Muscle of leg (tissue), 11 donors: ENCODE measurements around the gene IGF1R. TPM values are rescaled to one million over a fixed set of nuclear protein-coding genes. Genes with fewer than 3 reads are reported as not detected.
"Not testable (repeated sequence)": the region's sequence is repeated elsewhere in the genome, so short reads cannot be mapped to it uniquely, and the experiment has no call there.

Experiments used
- DNase-seq: peaks from one replicate; pipeline ENCODE4 v3.0.0; 2013
- H3K27ac ChIP-seq: one replicate; pipeline ENCODE4 v1.5.1; 2013; ENCODE audit warnings: mild to moderate bottlenecking, low read length, control low read depth
- H3K27me3 ChIP-seq: one replicate; pipeline ENCODE4 v1.6.1; 2013; ENCODE audit warnings: low read length; ENCODE audit not compliant: control insufficient read depth, insufficient read depth
- H3K36me3 ChIP-seq: one replicate; pipeline ENCODE4 v1.6.1; 2013; ENCODE audit warnings: low read length; ENCODE audit not compliant: control insufficient read depth, insufficient read depth
- H3K4me1 ChIP-seq: one replicate; pipeline ENCODE4 v1.6.1; 2013; ENCODE audit warnings: low read length; ENCODE audit not compliant: control insufficient read depth, insufficient read depth
- H3K4me3 ChIP-seq: one replicate; pipeline ENCODE4 v1.5.1; 2013; ENCODE audit warnings: low read length, control low read depth
- H3K9me3 ChIP-seq: replicated peaks from 2 replicates; pipeline ENCODE4 v1.6.1; 2013; ENCODE audit warnings: low read depth, low read length; ENCODE audit not compliant: control insufficient read depth
- WGBS: methylation state at CpG from one replicate; pipeline ENCODE4 v1.1.5; 2013; ENCODE audit warnings: missing lambda C conversion rate; ENCODE audit not compliant: insufficient coverage; 5-methylcytosine and 5-hydroxymethylcytosine counted together
- polyA plus RNA-seq, 8 donors: library from polyadenylated mRNA; unstranded; fragments of 120-200 nt; gene quantifications; one replicate each; pipeline versions ENCODE4 v1.2.1 to v1.2.3, GENCODE V29; 2013; ENCODE audit warnings: inconsistent platforms in 1 of 8, low replicate concordance in 1 of 8; ENCODE audit not compliant: insufficient read length in 8 of 8, insufficient read depth in 1 of 8
- total RNA-seq: library from RNA; stranded (reverse); fragments of 120-200 nt; gene quantifications from one replicate; pipeline ENCODE4 v1.2.4, GENCODE V29; 2013

The IGF1R gene
- total and polyA plus RNA-seq, 9 donors, result 13.0 to 19.7 (median 18.3) TPM

DNA sequence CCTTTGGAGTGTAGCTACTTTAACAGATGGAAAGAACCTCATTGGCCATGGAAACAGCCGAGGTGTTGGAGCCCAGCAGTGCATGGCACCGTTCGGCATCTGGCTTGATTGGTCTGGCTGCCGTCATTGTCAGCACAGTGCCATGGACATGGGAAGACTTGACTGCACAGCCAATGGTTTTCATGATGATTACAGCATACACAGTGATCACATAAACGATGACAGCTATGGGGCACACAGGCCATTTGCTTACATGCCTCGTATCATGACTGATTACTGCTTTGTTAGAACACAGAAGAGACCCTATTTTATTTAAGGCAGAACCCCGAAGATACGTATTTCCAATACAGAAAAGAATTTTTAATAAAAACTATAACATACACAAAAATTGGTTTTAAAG is 315.1 kb downstream of the IGF1R start:
- no peak for DNase-seq
- Histone ChIP-seq H3K4me3 (no peak overlapping the region), H3K27me3 (no peaks in the 10 kb centered on the region), H3K27ac (no peak overlapping the region), H3K9me3 (peaks cover 6% of the 10 kb centered on the region), H3K4me1 (peaks cover 15% of the 10 kb centered on the region), H3K36me3 (peaks cover 34% of the 10 kb centered on the region)
- 91% methylated on average over 5 of the region's 8 CpGs for WGBS

GRCh38 chr15:98964466-98965133 is 316.3 kb downstream of the IGF1R start:
- peaks cover 15% of the 10 kb centered on the region for H3K4me1 ChIP-seq
- 58% methylated on average over 3 of the region's 8 CpGs for WGBS
- peaks cover 6% of the 10 kb centered on the region for H3K9me3 ChIP-seq
- H3K27me3 ChIP-seq, result no peaks in the 10 kb centered on the region
- peaks cover 25% of the 10 kb centered on the region for H3K36me3 ChIP-seq
- no peak for DNase-seq
- no peak overlapping the region for H3K4me3 ChIP-seq
- H3K27ac ChIP-seq, result peak overlapping the region; percentile 15

GRCh38 chr15:98965134-98965491 is 316.8 kb downstream of the IGF1R start:
- 88% methylated on average over 1 of the region's 4 CpGs for WGBS
- not testable (repeated sequence) for H3K9me3 ChIP-seq, DNase-seq, H3K4me3 ChIP-seq, H3K27me3 ChIP-seq
- Histone ChIP-seq H3K36me3 (peaks cover 22% of the 10 kb centered on the region), H3K27ac (peak overlapping the region; percentile 15), H3K4me1 (peaks cover 15% of the 10 kb centered on the region)

- WGBS, result 100% methylated on average over 1 of the region's 1 CpG
- Histone ChIP-seq H3K9me3 (peaks cover 6% of the 10 kb centered on the region), H3K27me3 (no peaks in the 10 kb centered on the region), H3K36me3 (peaks cover 20% of the 10 kb centered on the region), H3K4me1 (peaks cover 15% of the 10 kb centered on the region), H3K27ac (no peak overlapping the region), H3K4me3 (no peak overlapping the region)
- DNase-seq, result no peak
These were observed 317.3 kb downstream of the IGF1R start for GRCh38 chr15:98965597-98965996.

GRCh38 chr15:98966091-98966787 is 317.9 kb downstream of the IGF1R start:
- Histone ChIP-seq H3K36me3 (peaks cover 15% of the 10 kb centered on the region), H3K4me1 (peaks cover 15% of the 10 kb centered on the region), H3K4me3 (no peak overlapping the region), H3K9me3 (peaks cover 6% of the 10 kb centered on the region), H3K27ac (no peak overlapping the region), H3K27me3 (no peaks in the 10 kb centered on the region)
- no peak for DNase-seq
- 50% methylated on average over 1 of the region's 5 CpGs for WGBS

DNA sequence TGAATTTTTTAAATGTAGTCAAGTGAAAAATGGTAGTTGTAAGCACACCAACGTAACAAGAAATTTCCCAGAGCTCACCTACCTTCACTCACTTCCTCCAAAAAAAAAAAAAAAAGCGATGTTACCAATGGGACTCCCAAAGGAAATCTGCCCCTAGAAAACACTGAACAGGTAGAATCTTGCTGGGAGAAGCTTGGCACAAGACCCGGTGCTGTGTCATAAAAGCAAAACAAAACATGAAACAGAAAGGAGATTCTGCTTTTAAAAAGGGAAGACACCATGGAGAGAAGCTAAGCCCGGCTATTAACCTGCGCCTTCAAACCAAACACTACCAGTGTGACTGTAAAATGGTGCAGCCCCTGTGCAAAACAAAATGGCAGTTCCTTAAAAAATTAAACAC is 318.8 kb downstream of the IGF1R start:
- 75% methylated on average over 2 of the region's 5 CpGs for WGBS
- DNase-seq, result no peak
- Histone ChIP-seq H3K4me3 (no peak overlapping the region), H3K9me3 (no peaks in the 10 kb centered on the region), H3K27me3 (no peaks in the 10 kb centered on the region), H3K4me1 (peaks cover 15% of the 10 kb centered on the region), H3K27ac (no peak overlapping the region), H3K36me3 (peaks cover 6% of the 10 kb centered on the region)

DNA sequence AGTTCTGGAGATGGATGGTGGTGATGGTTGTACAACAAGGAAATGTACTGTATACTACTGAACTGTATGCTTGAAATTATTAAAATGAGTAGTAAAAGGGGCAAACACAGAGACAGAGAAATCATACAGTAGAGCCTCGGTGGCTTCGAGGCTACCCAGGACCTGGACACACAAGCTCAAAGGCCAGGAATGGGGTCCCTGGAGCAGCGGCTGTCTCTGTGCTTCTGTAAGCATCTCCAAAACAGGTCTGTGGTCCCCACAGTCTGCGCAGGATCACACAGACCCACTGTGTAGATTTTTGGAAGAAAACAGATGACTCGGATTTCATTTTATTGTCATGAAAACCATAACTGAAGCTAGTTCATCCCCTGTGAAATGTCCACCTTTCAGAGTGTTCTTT is 319.6 kb downstream of the IGF1R start:
- no peaks in the 10 kb centered on the region for H3K9me3 ChIP-seq
- H3K27me3 ChIP-seq, result no peaks in the 10 kb centered on the region
- no peak overlapping the region for H3K27ac ChIP-seq
- DNase-seq, result no peak
- H3K4me3 ChIP-seq, result no peak overlapping the region
- 56% methylated on average over 2 of the region's 5 CpGs for WGBS
- H3K36me3 ChIP-seq, result no peaks in the 10 kb centered on the region
- H3K4me1 ChIP-seq, result peaks cover 15% of the 10 kb centered on the region

DNA sequence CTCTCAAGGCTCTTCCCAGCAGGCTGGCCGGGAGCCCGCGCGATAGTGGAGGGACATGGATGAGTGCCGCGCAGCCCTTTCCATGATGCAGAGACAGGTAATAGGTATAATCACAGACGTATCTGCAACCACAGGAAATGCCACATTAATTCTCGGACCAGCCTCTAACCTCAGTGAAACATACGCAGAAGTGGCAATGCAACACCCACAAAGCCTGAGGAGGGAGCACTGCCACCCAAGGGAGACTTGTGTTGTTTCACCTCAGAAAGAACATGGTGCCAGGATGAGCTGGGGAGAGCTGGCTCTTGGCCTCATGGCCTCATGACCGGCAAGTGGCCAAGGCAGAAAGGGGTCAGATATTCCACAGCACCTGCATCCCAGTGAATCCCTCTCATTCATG is 320.2 kb downstream of the IGF1R start:
- Histone ChIP-seq H3K4me3 (no peak overlapping the region), H3K27ac (no peak overlapping the region), H3K36me3 (no peaks in the 10 kb centered on the region), H3K4me1 (peaks cover 15% of the 10 kb centered on the region), H3K9me3 (no peaks in the 10 kb centered on the region), H3K27me3 (no peaks in the 10 kb centered on the region)
- WGBS, result 62% methylated on average over 8 of the region's 10 CpGs
- no peak for DNase-seq

- Histone ChIP-seq H3K9me3 (no peaks in the 10 kb centered on the region), H3K27ac (no peak overlapping the region), H3K4me3 (no peak overlapping the region), H3K4me1 (peaks cover 15% of the 10 kb centered on the region), H3K27me3 (no peaks in the 10 kb centered on the region), H3K36me3 (no peaks in the 10 kb centered on the region)
- WGBS, result 93% methylated on average over 25 of the region's 29 CpGs
- DNase-seq, result no peak
These were observed 320.9 kb downstream of the IGF1R start for GRCh38 chr15:98969126-98969735.

- WGBS, result 93% methylated on average over 5 of the region's 8 CpGs
- no peaks in the 10 kb centered on the region for H3K9me3 ChIP-seq
- H3K27me3 ChIP-seq, result no peaks in the 10 kb centered on the region
- H3K4me3 ChIP-seq, result no peak overlapping the region
- H3K36me3 ChIP-seq, result no peaks in the 10 kb centered on the region
- H3K4me1 ChIP-seq, result peaks cover 9% of the 10 kb centered on the region
- no peak overlapping the region for H3K27ac ChIP-seq
- no peak for DNase-seq
These were observed 322.5 kb downstream of the IGF1R start for GRCh38 chr15:98970799-98971198.
